Measurements from ENCODE around the gene ZYG11B.
A peak's percentile ranks its signal among the peaks of the same experiment; 100 is the strongest.

The ZYG11B gene

DNA sequence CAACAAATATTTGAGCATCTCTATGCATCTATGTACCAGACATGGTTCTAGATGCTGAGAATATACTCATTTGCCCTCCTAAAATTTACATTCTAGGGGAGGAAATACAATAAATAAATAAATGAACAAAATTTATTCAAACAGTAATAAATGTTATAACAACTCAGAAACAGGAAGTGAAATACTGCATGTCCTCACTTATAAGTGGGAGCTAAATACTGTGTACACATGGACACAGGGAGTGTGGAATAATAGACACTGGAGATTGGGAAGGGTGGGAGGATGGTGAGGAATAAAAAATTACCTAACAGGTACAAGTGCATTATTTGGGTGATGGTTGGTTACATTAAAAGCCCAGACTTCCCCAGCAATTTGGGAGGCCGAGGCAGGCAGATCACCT lies 32.4 kb upstream of the ZYG11B start:
- TF ChIP-seq, protein P1, sequence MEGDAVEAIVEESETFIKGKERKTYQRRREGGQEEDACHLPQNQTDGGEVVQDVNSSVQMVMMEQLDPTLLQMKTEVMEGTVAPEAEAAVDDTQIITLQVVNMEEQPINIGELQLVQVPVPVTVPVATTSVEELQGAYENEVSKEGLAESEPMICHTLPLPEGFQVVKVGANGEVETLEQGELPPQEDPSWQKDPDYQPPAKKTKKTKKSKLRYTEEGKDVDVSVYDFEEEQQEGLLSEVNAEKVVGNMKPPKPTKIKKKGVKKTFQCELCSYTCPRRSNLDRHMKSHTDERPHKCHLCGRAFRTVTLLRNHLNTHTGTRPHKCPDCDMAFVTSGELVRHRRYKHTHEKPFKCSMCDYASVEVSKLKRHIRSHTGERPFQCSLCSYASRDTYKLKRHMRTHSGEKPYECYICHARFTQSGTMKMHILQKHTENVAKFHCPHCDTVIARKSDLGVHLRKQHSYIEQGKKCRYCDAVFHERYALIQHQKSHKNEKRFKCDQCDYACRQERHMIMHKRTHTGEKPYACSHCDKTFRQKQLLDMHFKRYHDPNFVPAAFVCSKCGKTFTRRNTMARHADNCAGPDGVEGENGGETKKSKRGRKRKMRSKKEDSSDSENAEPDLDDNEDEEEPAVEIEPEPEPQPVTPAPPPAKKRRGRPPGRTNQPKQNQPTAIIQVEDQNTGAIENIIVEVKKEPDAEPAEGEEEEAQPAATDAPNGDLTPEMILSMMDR (conservative IDR thresholded peaks at IDR 0.05; ENCODE audit: low read depth, low read length): no peak

DNA sequence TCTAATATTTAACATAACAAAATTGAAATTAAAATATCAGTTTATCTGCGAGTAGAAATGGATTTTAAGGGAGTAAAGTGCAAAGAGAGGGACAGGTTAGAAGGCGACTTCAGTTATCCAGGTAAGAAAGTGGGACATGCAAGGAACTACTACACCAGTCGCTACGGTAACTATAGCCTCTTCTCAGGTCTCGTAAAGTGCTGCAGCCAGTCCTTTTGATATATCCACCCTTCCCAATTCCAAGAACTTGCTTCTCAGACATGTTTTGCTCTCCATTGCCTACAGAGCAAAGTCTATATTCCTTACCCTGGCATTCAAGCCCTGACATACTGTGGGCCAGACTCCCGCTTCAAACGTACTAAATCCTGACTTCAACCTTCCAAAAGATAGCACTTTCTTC lies 30.6 kb upstream of the ZYG11B start:
- TF ChIP-seq, protein P1 (conservative IDR thresholded peaks at IDR 0.05; ENCODE audit: low read depth, low read length): no peak
- H3K4me3 ChIP-seq (ENCODE audit: low read length): no peak overlapping the region
- no peak for DNase-seq (ENCODE audit: low read depth)

More for the DNA sequence above, 32.4 kb upstream of the ZYG11B start:
- H3K4me3 ChIP-seq (ENCODE audit: low read length): no peak overlapping the region
- DNase-seq (ENCODE audit: low read depth): no peak

DNA sequence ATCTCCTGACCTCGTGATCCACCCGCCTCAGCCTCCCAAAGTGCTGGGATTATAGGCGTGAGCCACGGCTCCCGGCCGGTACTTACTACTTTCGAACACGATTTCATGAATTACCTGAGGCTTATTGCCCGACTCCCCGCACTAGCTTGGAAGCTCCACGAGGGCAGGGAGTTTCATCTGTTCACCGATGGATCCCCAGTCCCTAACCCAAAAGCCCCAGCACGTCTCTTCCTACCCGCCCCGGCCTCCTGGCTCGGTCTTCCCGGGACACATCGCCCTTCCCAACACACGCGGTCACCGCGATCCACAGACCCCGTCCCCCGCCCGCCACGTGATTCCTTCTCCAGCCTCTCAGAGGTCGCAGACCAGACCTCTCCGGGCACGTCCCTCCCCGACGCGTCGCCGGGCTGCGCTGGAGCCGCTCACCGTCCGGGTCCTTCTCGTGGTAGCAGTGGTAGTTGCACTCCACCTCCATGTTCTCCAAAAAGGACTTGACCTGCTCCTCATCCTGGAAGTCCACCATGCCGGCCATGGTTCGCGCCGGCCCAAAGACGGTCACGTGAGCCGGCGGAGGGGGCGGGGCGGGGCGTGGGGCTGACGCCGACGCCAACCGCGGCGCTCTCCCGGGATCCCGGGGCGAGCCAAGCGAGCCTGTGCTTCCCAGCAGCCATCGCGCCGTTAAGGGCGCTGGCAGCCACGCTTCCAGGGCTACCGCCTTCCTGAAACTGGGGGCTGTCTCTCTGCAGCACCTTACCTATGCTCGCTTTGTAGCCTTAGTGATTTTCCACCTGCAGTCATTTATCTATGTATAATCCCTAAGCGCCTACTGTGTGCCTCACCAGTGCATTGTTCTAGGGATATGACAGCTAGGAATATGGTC lies 28.2 kb upstream of the ZYG11B start, which contains the start of gene COA7:
Gene COA7 (minus strand): TSS at position 553 of the 880 bp plus-strand sequence. CDS start 21 bp downstream, at position 532.
- DNase-seq (ENCODE audit: low read depth): no peak
- TF ChIP-seq, protein P1 (conservative IDR thresholded peaks at IDR 0.05; ENCODE audit: low read depth, low read length): no peak
- peak within 1 kb of the TSS; percentile 73 for H3K4me3 ChIP-seq (ENCODE audit: low read length)

DNA sequence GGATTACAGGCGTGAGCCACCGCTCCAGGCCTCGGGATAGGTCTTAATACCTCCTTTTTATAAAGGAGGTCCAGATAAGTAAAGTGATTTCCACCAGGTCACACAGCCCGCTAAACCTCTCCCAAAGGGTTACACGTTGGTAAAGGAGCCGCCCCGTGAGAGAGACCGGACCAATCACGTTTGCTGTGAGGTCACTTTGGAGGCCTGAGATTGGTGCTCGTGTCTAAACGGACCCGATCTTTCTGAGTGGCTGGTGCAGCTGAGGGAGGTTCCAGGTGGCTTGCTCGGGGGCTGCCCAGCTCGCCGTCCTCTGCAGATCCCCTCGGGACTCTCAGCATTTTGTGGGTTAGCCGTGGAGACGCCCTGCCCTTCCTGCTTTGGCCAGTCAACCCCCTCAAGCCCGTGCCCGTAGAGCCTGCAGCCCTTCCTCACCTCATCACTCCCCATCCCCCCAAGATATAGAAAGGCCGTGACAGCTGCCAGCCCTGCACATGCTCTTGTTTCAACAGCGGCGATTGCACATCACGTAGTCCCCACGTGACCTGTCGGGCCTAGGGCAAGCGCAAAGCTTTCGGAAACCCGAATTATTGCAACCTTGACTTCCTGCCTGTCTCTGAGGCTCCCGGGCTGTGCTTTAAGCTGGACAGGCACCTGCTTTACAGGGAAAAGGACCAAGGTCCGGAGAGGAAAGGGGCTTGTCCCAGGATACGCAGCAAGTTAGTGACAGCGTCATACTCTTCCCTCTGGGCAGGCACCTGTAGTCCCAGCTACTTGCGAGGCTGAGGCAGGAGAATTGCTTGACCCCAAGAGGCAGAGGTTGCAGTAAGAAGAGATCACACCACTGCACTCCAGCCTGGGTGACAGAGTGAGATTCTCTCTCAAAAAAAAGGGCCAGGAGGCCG lies 23.1 kb upstream of the ZYG11B start:
- DNase-seq (ENCODE audit: low read depth): peak; percentile 72
- TF ChIP-seq, protein P1 (conservative IDR thresholded peaks at IDR 0.05; ENCODE audit: low read depth, low read length): no peak

DNA sequence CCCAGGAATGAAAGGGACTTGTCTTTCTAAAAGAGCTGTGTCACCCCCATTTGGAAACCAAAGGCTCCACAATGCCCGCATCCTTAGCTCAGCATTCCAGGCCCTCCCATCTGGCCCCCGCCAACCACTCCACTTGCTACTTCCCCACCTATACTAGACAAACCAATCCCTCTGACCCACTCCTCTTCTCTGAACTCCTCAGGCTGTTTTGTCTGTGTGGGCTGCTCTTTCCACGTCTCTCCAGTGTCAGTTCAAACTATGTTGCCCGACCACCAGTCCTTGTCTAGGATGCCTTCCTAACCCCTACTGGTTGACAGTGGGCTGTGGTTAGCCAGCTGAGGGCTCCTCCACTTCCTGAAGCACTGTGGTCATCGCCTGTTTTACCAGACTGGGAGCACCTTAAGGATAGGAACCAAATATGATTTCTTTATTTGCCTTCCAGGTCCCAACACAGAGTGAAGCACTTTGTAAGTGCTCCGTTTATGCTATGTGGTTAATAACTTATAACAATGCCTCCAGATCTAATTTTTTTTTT lies 20.1 kb upstream of the ZYG11B start:
- no peak overlapping the region for H3K4me3 ChIP-seq (ENCODE audit: low read length)
- TF ChIP-seq, protein P1 (conservative IDR thresholded peaks at IDR 0.05; ENCODE audit: low read depth, low read length): no peak
- no peak for DNase-seq (ENCODE audit: low read depth)

More for the DNA sequence above, 23.1 kb upstream of the ZYG11B start:
- peak overlapping the region; percentile 71 for H3K4me3 ChIP-seq (ENCODE audit: low read length)

DNA sequence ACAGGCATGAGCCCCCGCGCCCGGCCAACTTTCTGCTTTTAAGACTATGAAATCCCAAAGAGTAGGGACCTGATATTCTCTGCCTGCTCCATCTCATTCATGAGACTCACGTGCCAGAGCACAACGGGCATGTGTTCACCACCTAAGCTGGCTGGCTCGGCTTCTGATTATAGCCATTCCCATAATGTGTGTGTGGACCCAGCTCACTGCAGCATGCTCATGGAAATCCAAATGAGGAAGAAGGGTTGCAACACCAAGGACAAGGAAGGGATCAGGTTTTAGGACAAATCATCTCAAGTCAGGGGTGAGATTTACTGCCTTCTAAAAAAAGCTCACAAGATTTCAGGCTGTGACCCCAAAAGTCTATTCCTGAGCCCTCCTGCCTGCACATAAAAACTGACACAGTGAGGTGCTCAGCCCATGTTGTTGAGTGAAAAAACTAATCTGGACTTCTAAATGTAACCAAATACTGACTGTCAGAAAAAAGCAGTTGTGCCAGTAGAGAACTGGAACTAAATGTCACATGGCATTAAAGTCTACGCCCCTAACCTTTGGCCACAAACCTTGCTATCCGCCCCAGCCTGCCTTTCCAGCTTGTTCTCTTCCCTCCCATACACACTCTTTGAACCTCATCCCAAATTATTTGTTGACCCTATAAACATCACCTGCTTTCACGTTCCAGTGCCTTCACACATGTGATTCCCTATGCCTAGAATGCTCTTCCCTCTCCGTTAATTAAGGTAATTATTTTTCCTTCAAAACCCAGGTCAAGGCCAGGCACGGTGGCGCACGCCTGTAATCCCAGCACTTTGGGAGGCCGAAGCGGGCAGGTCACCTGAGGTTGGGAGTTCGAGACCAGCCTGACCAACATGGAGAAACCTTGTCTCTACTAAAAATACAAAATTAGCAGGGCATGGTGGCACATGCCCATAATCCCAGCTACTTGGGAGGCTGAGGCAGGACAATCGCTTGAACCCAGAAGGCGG lies 19.0 kb upstream of the ZYG11B start:
- H3K4me3 ChIP-seq (ENCODE audit: low read length): no peak overlapping the region
- TF ChIP-seq, protein P1 (conservative IDR thresholded peaks at IDR 0.05; ENCODE audit: low read depth, low read length): no peak
- no peak for DNase-seq (ENCODE audit: low read depth)
